ENCODE results near the gene VWA5A.

DNA sequence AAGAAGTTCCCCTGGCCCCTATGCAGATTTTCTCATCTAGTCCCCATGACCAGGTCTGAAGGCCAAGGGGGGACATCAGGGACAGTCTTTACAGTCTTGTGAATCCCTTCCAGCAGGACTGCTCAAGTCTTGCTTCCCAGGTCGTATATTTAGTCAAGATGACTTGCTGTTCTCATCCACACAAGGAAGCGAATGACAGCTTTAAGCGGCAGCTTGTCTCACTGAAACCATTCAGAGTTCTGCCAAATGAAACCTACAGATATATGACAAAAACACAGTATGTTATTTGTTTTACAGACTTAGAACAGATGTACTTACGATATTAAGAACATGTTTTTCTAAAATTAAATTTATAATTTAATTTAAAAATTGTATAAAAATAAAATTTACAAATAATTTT lies 5.6 kb downstream of the VWA5A start:
- TF ChIP-seq, protein P1, sequence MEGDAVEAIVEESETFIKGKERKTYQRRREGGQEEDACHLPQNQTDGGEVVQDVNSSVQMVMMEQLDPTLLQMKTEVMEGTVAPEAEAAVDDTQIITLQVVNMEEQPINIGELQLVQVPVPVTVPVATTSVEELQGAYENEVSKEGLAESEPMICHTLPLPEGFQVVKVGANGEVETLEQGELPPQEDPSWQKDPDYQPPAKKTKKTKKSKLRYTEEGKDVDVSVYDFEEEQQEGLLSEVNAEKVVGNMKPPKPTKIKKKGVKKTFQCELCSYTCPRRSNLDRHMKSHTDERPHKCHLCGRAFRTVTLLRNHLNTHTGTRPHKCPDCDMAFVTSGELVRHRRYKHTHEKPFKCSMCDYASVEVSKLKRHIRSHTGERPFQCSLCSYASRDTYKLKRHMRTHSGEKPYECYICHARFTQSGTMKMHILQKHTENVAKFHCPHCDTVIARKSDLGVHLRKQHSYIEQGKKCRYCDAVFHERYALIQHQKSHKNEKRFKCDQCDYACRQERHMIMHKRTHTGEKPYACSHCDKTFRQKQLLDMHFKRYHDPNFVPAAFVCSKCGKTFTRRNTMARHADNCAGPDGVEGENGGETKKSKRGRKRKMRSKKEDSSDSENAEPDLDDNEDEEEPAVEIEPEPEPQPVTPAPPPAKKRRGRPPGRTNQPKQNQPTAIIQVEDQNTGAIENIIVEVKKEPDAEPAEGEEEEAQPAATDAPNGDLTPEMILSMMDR (conservative IDR thresholded peaks at IDR 0.05 in 1 of 2, IDR thresholded peaks at IDR 0.05 in 1 of 2; ENCODE audit: low read depth in 1 of 2, low read length in 2 of 2) = no peak
- TF ChIP-seq EZH2 (IDR thresholded peaks at IDR 0.05; ENCODE audit: low read length, missing control alignments) = no peak

Data from fibroblast of lung (primary cell).